ENCODE results near the gene RCC1. TPM values are rescaled to one million over a fixed set of nuclear protein-coding genes. Genes with fewer than 3 reads are reported as not detected.

RCC1 gene
- total RNA-seq, 4 donors from 2014 or later: 9.4 to 22.8 (median 14.0) TPM

DNA sequence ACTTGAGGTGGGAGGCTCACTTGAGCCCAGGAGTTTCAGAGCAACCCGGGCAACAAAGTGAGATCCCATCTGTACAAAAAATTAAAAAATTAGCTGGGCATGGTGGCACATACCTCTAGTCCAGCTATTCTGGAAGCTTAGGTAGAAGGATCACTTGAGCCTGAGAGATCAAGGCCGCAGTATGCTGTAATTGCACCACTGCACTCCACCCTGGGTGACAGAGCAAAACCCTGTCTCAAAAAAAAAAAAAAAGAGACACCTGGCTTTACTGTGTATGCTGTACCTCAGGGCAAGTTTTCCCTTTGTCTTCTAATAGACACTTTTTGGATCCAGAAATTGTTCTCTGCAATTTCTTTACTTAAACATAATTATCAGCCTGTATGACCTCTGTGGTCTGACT, 23.1 kb upstream of the RCC1 start:
- peaks cover 0 to 15% of the 10 kb centered on the region in 2 donors for H3K36me3 ChIP-seq
- 81% methylated on average over 2 of the region's 2 CpGs for WGBS, 2 donors
- H3K27ac ChIP-seq: no peak overlapping the region
- no peak for DNase-seq
- intact Hi-C loops (cut with DNase I): no loop called here
- H3K4me3 ChIP-seq (replicated peaks in 1 of 3): no peak overlapping the region
- H3K4me1 ChIP-seq: peaks cover 3 to 12% of the 10 kb centered on the region in 2 donors
- no peaks in the 10 kb centered on the region for H3K27me3 ChIP-seq
- no peak for TF ChIP-seq POLR2A (IDR thresholded peaks at IDR 0.05)
- TF ChIP-seq, protein P1, sequence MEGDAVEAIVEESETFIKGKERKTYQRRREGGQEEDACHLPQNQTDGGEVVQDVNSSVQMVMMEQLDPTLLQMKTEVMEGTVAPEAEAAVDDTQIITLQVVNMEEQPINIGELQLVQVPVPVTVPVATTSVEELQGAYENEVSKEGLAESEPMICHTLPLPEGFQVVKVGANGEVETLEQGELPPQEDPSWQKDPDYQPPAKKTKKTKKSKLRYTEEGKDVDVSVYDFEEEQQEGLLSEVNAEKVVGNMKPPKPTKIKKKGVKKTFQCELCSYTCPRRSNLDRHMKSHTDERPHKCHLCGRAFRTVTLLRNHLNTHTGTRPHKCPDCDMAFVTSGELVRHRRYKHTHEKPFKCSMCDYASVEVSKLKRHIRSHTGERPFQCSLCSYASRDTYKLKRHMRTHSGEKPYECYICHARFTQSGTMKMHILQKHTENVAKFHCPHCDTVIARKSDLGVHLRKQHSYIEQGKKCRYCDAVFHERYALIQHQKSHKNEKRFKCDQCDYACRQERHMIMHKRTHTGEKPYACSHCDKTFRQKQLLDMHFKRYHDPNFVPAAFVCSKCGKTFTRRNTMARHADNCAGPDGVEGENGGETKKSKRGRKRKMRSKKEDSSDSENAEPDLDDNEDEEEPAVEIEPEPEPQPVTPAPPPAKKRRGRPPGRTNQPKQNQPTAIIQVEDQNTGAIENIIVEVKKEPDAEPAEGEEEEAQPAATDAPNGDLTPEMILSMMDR (IDR thresholded peaks at IDR 0.05): no peak
- H3K9me3 ChIP-seq: no peaks in the 10 kb centered on the region

DNA sequence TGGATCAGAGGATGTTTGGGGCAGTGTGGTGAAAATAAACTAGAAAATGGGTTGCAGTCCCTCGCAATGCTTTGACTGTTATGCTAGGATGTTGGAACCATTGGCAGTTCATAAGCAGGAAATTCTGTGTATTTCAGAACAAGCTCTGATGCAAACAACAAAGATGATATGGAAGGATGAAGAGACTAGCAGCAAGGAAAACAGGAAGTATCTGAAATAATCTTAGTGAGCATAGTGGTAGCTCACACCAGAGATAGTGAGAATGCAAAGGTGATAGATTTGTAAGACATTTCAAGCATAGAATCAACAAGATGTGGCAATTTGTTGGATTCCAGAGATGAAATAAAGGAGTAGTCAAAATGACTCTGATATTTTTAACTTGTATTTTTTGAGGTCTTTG, 11.1 kb upstream of the RCC1 start:
- H3K9me3 ChIP-seq: no peaks in the 10 kb centered on the region
- no peak for DNase-seq
- intact Hi-C loops (cut with DNase I): no loop called here
- TF ChIP-seq POLR2A (IDR thresholded peaks at IDR 0.05): no peak
- 89 to 95% methylated on average over 1 of the region's 1 CpG for WGBS, 2 donors
- H3K27ac ChIP-seq: no peak overlapping the region
- no peaks in the 10 kb centered on the region for H3K27me3 ChIP-seq
- H3K4me3 ChIP-seq (replicated peaks in 1 of 3): no peak overlapping the region
- no peaks in the 10 kb centered on the region for H3K4me1 ChIP-seq
- H3K36me3 ChIP-seq: peaks cover 27 to 58% of the 10 kb centered on the region in 2 donors

DNA sequence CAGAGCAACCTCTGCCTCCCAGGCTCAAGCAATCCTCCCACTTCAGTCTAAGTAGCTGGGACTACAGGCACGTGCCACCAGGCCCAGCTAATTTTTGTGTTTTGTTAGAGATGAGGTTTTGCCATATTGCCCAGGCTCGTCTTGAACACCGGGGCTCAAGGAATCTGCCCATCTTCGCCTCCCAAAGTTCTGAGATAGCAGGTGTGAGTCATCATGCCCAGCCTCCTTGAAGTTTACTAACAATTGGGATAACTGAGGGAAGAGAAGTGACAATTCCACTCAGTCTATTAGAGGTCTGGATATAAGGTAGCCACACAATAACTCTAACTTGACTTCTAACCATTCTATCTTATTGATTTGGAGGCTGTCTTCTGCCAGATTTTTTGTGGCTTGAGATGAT, 6.3 kb upstream of the RCC1 start:
- intact Hi-C loops (cut with DNase I): no loop called here
- no peak for DNase-seq
- no peaks in the 10 kb centered on the region for H3K27me3 ChIP-seq
- no peaks in the 10 kb centered on the region for H3K9me3 ChIP-seq
- H3K36me3 ChIP-seq: peaks cover 10 to 17% of the 10 kb centered on the region in 2 donors
- H3K27ac ChIP-seq: no peak overlapping the region
- H3K4me1 ChIP-seq: no peaks in the 10 kb centered on the region
- H3K4me3 ChIP-seq (replicated peaks in 1 of 3): no peak overlapping the region
- TF ChIP-seq, protein P1 (IDR thresholded peaks at IDR 0.05): no peak
- TF ChIP-seq POLR2A (IDR thresholded peaks at IDR 0.05): no peak
- WGBS, 2 donors: 83 to 93% methylated on average over 4 of the region's 4 CpGs

DNA sequence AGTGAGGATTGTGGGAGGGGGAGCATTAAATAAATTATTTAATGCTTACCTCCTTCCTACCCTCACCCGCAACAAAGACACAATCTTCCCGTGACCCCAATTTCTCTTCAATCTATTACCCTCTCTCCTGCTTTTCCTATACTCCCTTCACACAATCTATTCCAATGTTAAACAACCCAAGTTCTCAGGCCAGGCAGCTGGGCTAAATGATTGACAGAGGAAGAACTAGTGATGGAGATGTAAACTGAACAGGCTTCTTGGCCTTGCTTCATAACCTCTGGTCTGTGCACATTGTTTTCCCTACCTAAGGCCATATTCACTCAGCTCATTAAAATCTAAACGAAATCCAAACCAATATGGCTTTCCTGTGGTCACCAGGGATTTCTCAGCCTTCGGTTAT, 3.9 kb upstream of the RCC1 start:
- H3K27me3 ChIP-seq: no peaks in the 10 kb centered on the region
- no peak for DNase-seq
- TF ChIP-seq, protein P1 (IDR thresholded peaks at IDR 0.05): no peak
- TF ChIP-seq POLR2A (IDR thresholded peaks at IDR 0.05): no peak
- H3K4me1 ChIP-seq: peaks cover 0 to 2% of the 10 kb centered on the region in 2 donors
- whole genome bisulfite sequencing, 2 donors: 79 to 86% methylated on average over 4 of the region's 4 CpGs
- intact Hi-C loops (cut with DNase I): no loop called here
- H3K9me3 ChIP-seq: no peaks in the 10 kb centered on the region
- H3K36me3 ChIP-seq: peaks cover under 1 to 5% of the 10 kb centered on the region in 2 donors
- no peak overlapping the region for H3K27ac ChIP-seq
- H3K4me3 ChIP-seq (replicated peaks in 1 of 3): no peak overlapping the region

DNA sequence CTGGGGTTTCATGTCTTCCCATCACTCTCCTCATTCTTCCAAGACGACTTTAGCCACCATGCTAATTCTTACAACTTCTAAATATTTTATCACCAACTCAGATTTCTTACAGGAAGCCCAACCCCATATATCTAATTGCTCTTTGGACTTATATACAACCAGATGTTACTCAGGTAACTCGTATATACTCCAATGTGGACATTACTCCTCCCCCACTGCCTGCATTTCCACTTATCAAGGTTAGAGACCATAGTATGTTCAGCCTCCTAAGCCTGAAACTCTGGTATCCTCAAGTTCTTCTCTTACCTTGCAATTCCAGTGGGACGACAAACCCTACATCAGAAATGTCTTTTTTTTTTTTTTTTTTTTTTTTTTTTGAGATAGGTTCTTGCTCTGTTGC, 2.7 kb upstream of the RCC1 start:
- Histone ChIP-seq H3K27me3 (no peaks in the 10 kb centered on the region), H3K4me3 (replicated peaks in 1 of 3) (no peak overlapping the region), H3K36me3 (no peaks in the 10 kb centered on the region), H3K4me1 (peaks cover 10 to 14% of the 10 kb centered on the region in 2 donors), H3K9me3 (no peaks in the 10 kb centered on the region), H3K27ac (no peak overlapping the region)
- intact Hi-C loops (cut with DNase I): no loop called here
- 72 to 86% methylated on average over 3 of the region's 3 CpGs for WGBS, 2 donors
- TF ChIP-seq, protein P1 (IDR thresholded peaks at IDR 0.05): no peak
- no peak for TF ChIP-seq POLR2A (IDR thresholded peaks at IDR 0.05)
- DNase-seq: no peak

DNA sequence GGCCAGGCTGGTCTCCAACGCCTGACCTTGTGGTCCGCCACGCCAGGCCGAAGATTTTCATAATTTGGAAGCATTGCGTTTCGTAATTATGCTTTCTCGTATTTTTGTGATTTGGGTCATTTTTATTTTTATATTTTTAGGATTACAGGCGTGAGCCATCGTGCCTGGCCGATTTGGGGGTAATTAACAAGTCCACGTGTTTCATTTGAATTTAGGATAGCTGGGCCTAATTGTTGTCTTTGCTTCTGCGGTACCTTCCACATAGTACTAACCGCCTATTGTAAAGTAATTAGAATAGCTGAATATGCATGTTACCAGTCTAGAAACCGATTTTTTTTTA, 1.0 kb downstream of the RCC1 start:
- no peak for DNase-seq
- TF ChIP-seq, protein P1 (IDR thresholded peaks at IDR 0.05): no peak
- TF ChIP-seq POLR2A (IDR thresholded peaks at IDR 0.05): no peak
- intact Hi-C loops (cut with DNase I): no loop called here
- H3K27ac ChIP-seq: peak overlapping the region; percentile 83 to 88 (median 84)
- H3K27me3 ChIP-seq: no peaks in the 10 kb centered on the region
- 7 to 8% methylated on average over 14 of the region's 14 CpGs for WGBS, 2 donors
- no peaks in the 10 kb centered on the region for H3K9me3 ChIP-seq
- peak overlapping the region; percentile 44 to 89 (median 59) for H3K4me3 ChIP-seq (replicated peaks in 1 of 3)
- peaks cover 19 to 27% of the 10 kb centered on the region in 2 donors for H3K36me3 ChIP-seq
- H3K4me1 ChIP-seq: peaks cover 42 to 44% of the 10 kb centered on the region in 2 donors
